ENCODE data around the gene PROZ. TPM values are rescaled to one million over a fixed set of nuclear protein-coding genes. Genes with fewer than 3 reads are reported as not detected.

The PROZ gene
- total and polyA plus RNA-seq, 2 of the 13 experiments (the other 11 are each of a cell fraction or from before 2014, with no cell fraction given) = 5.6 to 22.5 TPM

GRCh38 chr13:113220141-113220598, 61.7 kb downstream of the PROZ start (continued):
- TF ChIP-seq, protein P1, sequence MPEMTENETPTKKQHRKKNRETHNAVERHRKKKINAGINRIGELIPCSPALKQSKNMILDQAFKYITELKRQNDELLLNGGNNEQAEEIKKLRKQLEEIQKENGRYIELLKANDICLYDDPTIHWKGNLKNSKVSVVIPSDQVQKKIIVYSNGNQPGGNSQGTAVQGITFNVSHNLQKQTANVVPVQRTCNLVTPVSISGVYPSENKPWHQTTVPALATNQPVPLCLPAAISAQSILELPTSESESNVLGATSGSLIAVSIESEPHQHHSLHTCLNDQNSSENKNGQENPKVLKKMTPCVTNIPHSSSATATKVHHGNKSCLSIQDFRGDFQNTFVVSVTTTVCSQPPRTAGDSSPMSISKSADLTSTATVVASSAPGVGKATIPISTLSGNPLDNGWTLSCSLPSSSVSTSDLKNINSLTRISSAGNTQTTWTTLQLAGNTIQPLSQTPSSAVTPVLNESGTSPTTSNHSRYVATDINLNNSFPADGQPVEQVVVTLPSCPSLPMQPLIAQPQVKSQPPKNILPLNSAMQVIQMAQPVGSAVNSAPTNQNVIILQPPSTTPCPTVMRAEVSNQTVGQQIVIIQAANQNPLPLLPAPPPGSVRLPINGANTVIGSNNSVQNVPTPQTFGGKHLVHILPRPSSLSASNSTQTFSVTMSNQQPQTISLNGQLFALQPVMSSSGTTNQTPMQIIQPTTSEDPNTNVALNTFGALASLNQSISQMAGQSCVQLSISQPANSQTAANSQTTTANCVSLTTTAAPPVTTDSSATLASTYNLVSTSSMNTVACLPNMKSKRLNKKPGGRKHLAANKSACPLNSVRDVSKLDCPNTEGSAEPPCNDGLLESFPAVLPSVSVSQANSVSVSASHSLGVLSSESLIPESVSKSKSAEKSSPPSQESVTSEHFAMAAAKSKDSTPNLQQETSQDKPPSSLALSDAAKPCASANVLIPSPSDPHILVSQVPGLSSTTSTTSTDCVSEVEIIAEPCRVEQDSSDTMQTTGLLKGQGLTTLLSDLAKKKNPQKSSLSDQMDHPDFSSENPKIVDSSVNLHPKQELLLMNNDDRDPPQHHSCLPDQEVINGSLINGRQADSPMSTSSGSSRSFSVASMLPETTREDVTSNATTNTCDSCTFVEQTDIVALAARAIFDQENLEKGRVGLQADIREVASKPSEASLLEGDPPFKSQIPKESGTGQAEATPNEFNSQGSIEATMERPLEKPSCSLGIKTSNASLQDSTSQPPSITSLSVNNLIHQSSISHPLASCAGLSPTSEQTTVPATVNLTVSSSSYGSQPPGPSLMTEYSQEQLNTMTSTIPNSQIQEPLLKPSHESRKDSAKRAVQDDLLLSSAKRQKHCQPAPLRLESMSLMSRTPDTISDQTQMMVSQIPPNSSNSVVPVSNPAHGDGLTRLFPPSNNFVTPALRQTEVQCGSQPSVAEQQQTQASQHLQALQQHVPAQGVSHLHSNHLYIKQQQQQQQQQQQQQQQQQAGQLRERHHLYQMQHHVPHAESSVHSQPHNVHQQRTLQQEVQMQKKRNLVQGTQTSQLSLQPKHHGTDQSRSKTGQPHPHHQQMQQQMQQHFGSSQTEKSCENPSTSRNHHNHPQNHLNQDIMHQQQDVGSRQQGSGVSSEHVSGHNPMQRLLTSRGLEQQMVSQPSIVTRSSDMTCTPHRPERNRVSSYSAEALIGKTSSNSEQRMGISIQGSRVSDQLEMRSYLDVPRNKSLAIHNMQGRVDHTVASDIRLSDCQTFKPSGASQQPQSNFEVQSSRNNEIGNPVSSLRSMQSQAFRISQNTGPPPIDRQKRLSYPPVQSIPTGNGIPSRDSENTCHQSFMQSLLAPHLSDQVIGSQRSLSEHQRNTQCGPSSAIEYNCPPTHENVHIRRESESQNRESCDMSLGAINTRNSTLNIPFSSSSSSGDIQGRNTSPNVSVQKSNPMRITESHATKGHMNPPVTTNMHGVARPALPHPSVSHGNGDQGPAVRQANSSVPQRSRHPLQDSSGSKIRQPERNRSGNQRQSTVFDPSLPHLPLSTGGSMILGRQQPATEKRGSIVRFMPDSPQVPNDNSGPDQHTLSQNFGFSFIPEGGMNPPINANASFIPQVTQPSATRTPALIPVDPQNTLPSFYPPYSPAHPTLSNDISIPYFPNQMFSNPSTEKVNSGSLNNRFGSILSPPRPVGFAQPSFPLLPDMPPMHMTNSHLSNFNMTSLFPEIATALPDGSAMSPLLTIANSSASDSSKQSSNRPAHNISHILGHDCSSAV (CRISPR knock-in tag; IDR thresholded peaks at IDR 0.05; ENCODE audit: borderline replicate concordance) = no peak
- TF ChIP-seq PATZ1 (CRISPR knock-in tag; IDR thresholded peaks at IDR 0.05) = peak; percentile 50; the same call in 1 of the 2 replicates
- no peak for TF ChIP-seq ATAD3A (CRISPR knock-in tag; IDR thresholded peaks at IDR 0.05)
- TF ChIP-seq, protein P2, sequence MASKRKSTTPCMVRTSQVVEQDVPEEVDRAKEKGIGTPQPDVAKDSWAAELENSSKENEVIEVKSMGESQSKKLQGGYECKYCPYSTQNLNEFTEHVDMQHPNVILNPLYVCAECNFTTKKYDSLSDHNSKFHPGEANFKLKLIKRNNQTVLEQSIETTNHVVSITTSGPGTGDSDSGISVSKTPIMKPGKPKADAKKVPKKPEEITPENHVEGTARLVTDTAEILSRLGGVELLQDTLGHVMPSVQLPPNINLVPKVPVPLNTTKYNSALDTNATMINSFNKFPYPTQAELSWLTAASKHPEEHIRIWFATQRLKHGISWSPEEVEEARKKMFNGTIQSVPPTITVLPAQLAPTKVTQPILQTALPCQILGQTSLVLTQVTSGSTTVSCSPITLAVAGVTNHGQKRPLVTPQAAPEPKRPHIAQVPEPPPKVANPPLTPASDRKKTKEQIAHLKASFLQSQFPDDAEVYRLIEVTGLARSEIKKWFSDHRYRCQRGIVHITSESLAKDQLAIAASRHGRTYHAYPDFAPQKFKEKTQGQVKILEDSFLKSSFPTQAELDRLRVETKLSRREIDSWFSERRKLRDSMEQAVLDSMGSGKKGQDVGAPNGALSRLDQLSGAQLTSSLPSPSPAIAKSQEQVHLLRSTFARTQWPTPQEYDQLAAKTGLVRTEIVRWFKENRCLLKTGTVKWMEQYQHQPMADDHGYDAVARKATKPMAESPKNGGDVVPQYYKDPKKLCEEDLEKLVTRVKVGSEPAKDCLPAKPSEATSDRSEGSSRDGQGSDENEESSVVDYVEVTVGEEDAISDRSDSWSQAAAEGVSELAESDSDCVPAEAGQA (IDR thresholded peaks at IDR 0.05; ENCODE audit: low read depth) = no peak
- TF ChIP-seq, protein P2 (CRISPR knock-in tag; IDR thresholded peaks at IDR 0.05; ENCODE audit: borderline replicate concordance) = no peak
- no peak for TF ChIP-seq MZF1 (CRISPR knock-in tag; IDR thresholded peaks at IDR 0.05; ENCODE audit: borderline replicate concordance)
- TF ChIP-seq, protein P3, sequence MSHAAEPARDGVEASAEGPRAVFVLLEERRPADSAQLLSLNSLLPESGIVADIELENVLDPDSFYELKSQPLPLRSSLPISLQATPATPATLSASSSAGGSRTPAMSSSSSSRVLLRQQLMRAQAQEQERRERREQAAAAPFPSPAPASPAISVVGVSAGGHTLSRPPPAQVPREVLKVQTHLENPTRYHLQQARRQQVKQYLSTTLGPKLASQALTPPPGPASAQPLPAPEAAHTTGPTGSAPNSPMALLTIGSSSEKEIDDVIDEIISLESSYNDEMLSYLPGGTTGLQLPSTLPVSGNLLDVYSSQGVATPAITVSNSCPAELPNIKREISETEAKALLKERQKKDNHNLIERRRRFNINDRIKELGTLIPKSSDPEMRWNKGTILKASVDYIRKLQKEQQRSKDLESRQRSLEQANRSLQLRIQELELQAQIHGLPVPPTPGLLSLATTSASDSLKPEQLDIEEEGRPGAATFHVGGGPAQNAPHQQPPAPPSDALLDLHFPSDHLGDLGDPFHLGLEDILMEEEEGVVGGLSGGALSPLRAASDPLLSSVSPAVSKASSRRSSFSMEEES (CRISPR knock-in tag; IDR thresholded peaks at IDR 0.05) = peak; percentile 76
- TF ChIP-seq ZNF383 (CRISPR knock-in tag; IDR thresholded peaks at IDR 0.05; ENCODE audit: borderline replicate concordance) = no peak
- no peak for TF ChIP-seq DR1 (CRISPR knock-in tag; IDR thresholded peaks at IDR 0.05)
- no peak for TF ChIP-seq FOXP1 (IDR thresholded peaks at IDR 0.05)
- peak; percentile 86 for TF ChIP-seq FOXP1 (CRISPR knock-in tag; IDR thresholded peaks at IDR 0.05)
- TF ChIP-seq ZKSCAN8 (CRISPR knock-in tag; IDR thresholded peaks at IDR 0.05; ENCODE audit: borderline replicate concordance) = peak; percentile 34; the same call in 1 of the 2 replicates

Measured in HepG2 (cell line).